22Rv1 (cell line): Measurements from ENCODE around the gene USP48.
"Not testable (repeated sequence)": the region's sequence is repeated elsewhere in the genome, so short reads cannot be mapped to it uniquely, and the experiment has no call there.

Experiments used
- H3K27ac ChIP-seq: fragments of 450-650 bp; 2 replicates; pipeline ENCODE4 v1.5.1; 2017
- CTCF ChIP-seq: fragments of 450-650 bp; IDR thresholded peaks from 2 replicates; pipeline ENCODE4 v1.5.1; 2017; ENCODE audit warnings: mild to moderate bottlenecking
- ZFX ChIP-seq: fragments of 450-650 bp; IDR thresholded peaks from 2 replicates; pipeline ENCODE4 v1.6.1; 2017; ENCODE audit warnings: antibody characterized with exemption, borderline replicate concordance

USP48 gene

GRCh38 chr1:21770201-21770600 is 12.7 kb downstream of the USP48 start:
- no peak overlapping the region for H3K27ac ChIP-seq
- TF ChIP-seq CTCF: no peak
- TF ChIP-seq ZFX: no peak

GRCh38 chr1:21767106-21767505 is 15.8 kb downstream of the USP48 start:
- not testable (repeated sequence) for H3K27ac ChIP-seq

GRCh38 chr1:21766210-21766609 is 16.7 kb downstream of the USP48 start:
- TF ChIP-seq CTCF (no peak), ZFX (no peak)
- H3K27ac ChIP-seq: no peak overlapping the region

- no peak overlapping the region for H3K27ac ChIP-seq
- TF ChIP-seq ZFX: no peak
- TF ChIP-seq CTCF: no peak
Observed at GRCh38 chr1:21764615-21765423, 18.1 kb downstream of the USP48 start.

- TF ChIP-seq ZFX (no peak), CTCF (no peak)
- H3K27ac ChIP-seq: no peak overlapping the region
Observed at GRCh38 chr1:21763694-21764419, 19.1 kb downstream of the USP48 start.

GRCh38 chr1:21763236-21763635 is 19.7 kb downstream of the USP48 start:
- no peak overlapping the region for H3K27ac ChIP-seq
- TF ChIP-seq ZFX: no peak
- no peak for TF ChIP-seq CTCF

- H3K27ac ChIP-seq: no peak overlapping the region
- no peak for TF ChIP-seq ZFX
- no peak for TF ChIP-seq CTCF
Observed at GRCh38 chr1:21762022-21762404, 20.9 kb downstream of the USP48 start.

GRCh38 chr1:21761052-21761451 is 21.9 kb downstream of the USP48 start:
- TF ChIP-seq ZFX (no peak), CTCF (no peak)
- no peak overlapping the region for H3K27ac ChIP-seq
